Thyroid gland (tissue), 4 donors: ENCODE data around the gene OPN3. TPM values are rescaled to one million over a fixed set of nuclear protein-coding genes. Genes with fewer than 3 reads are reported as not detected.

Source experiments
- DNase-seq, 2 donors: peaks; one replicate each; pipeline ENCODE4 v3.0.0-alpha.2; 2019
- H3K27ac ChIP-seq, 3 donors: fragments of 200-600 bp; sonication (generic); 1 replicate in 2 of 3; 2 replicates in 1 of 3; pipeline ENCODE4 v1.5.1; 2016 to 2019; ENCODE audit warnings: mild to moderate bottlenecking in 1 of 3, moderate library complexity in 1 of 3
- H3K27me3 ChIP-seq: fragments of 200-600 bp; sonication (generic); one replicate; pipeline ENCODE4 v1.5.1; 2019
- H3K36me3 ChIP-seq, 2 donors: fragments of 200-600 bp; sonication (generic); one replicate each; pipeline ENCODE4 v1.5.1; 2016 to 2019
- H3K4me1 ChIP-seq, 2 donors: fragments of 200-600 bp; sonication (generic); one replicate each; pipeline ENCODE4 v1.5.1; 2017 to 2019
- H3K4me3 ChIP-seq, 3 donors: fragments of 200-600 bp; sonication (generic); replicated peaks in 1 of 3; 1 replicate in 2 of 3; 2 replicates in 1 of 3; pipeline ENCODE4 v1.5.1; 2016; ENCODE audit warnings: mild to moderate bottlenecking in 1 of 3
- H3K9me3 ChIP-seq: fragments of 200-600 bp; sonication (generic); one replicate; pipeline ENCODE4 v1.5.1; 2017
- CTCF ChIP-seq, 6 experiments: fragments of 200-600 bp in 3 of 6; fragments of 450-650 bp in 3 of 6; sonication (generic) in 3 of 6; IDR thresholded peaks; one replicate each; pipeline ENCODE4 v1.5.1; 2016 to 2019; ENCODE audit warnings: antibody characterized with exemption in 6 of 6, mild to moderate bottlenecking in 2 of 6, inconsistent platforms in 1 of 6, moderate library complexity in 1 of 6
- POLR2A ChIP-seq, 2 donors: fragments of 450-650 bp; IDR thresholded peaks; one replicate each; pipeline ENCODE4 v1.6.1; 2017; ENCODE audit warnings: antibody characterized with exemption in 2 of 2, mild to moderate bottlenecking in 2 of 2, moderate library complexity in 1 of 2
- WGBS, 2 donors: methylation state at CpG; one replicate each; pipeline ENCODE4 v1.1.5; 2017; 5-methylcytosine and 5-hydroxymethylcytosine counted together
- intact Hi-C: fragments of 100-400 bp; cut with DNase I; formaldehyde crosslinking; loops from one replicate; pipeline ENCODE4 v1.15.1; 2023
- total RNA-seq, 4 donors: library from RNA; depleted of rRNA; stranded (reverse); fragments of >200 nt; gene quantifications; one replicate each; pipeline ENCODE4 v1.2.3, GENCODE V29; 2016

Gene OPN3
- total RNA-seq, 4 donors from 2014 or later, result 19.2 to 45.0 (median 31.3) TPM

- WGBS, 2 donors, result 48 to 64% methylated on average over 9 of the region's 9 CpGs
- Histone ChIP-seq H3K27ac (no peak overlapping the region), H3K4me3 (no peak overlapping the region), H3K36me3 (no peaks in the 10 kb centered on the region), H3K9me3 (no peaks in the 10 kb centered on the region), H3K27me3 (no peaks in the 10 kb centered on the region), H3K4me1 (no peaks in the 10 kb centered on the region)
- intact Hi-C loops, result no loop called here
- no peak for DNase-seq
- peak in 4 of 6 experiments; percentile 11 to 42 (median 32) for TF ChIP-seq CTCF (IDR thresholded peaks at IDR 0.05)
- TF ChIP-seq POLR2A (IDR thresholded peaks at IDR 0.05), result no peak
These were observed 12.5 kb downstream of the OPN3 start for GRCh38 chr1:241627453-241628259.

- intact Hi-C loops, result no loop called here
- 91 to 92% methylated on average over 2 of the region's 2 CpGs for WGBS, 2 donors
- TF ChIP-seq POLR2A (IDR thresholded peaks at IDR 0.05) (no peak), CTCF (IDR thresholded peaks at IDR 0.05) (no peak)
These were observed 15.2 kb downstream of the OPN3 start for GRCh38 chr1:241624935-241625334.

GRCh38 chr1:241622669-241623068 lies 17.5 kb downstream of the OPN3 start:
- Histone ChIP-seq H3K4me3 (no peak overlapping the region), H3K27ac (no peak overlapping the region), H3K27me3 (no peaks in the 10 kb centered on the region), H3K36me3 (no peaks in the 10 kb centered on the region), H3K9me3 (no peaks in the 10 kb centered on the region), H3K4me1 (no peaks in the 10 kb centered on the region)
- no peak for DNase-seq
- WGBS, 2 donors, result 81 to 82% methylated on average over 5 of the region's 5 CpGs
- TF ChIP-seq CTCF (IDR thresholded peaks at IDR 0.05), result no peak
- TF ChIP-seq POLR2A (IDR thresholded peaks at IDR 0.05), result no peak
- intact Hi-C loops, result no loop called here

More at GRCh38 chr1:241624935-241625334, 15.2 kb downstream of the OPN3 start:
- Histone ChIP-seq H3K4me1 (no peaks in the 10 kb centered on the region), H3K9me3 (no peaks in the 10 kb centered on the region), H3K27ac (no peak overlapping the region), H3K36me3 (no peaks in the 10 kb centered on the region), H3K27me3 (no peaks in the 10 kb centered on the region), H3K4me3 (no peak overlapping the region)
- DNase-seq, result no peak

- Histone ChIP-seq H3K4me3 (no peak overlapping the region), H3K9me3 (no peaks in the 10 kb centered on the region), H3K27ac (no peak overlapping the region), H3K27me3 (no peaks in the 10 kb centered on the region), H3K4me1 (no peaks in the 10 kb centered on the region), H3K36me3 (no peaks in the 10 kb centered on the region)
- TF ChIP-seq CTCF (IDR thresholded peaks at IDR 0.05) (no peak), POLR2A (IDR thresholded peaks at IDR 0.05) (no peak)
- DNase-seq, result no peak
- 93 to 95% methylated on average over 7 of the region's 7 CpGs for WGBS, 2 donors
- intact Hi-C loops, result loop anchor here (10.0 kb wide), 1 partner anchor 217 kb away; no protein-coding TSS in a partner anchor
These were observed 22.7 kb downstream of the OPN3 start for GRCh38 chr1:241617426-241617825.
